ENCODE measurements around the gene ARFGAP1.

Gene ARFGAP1

DNA sequence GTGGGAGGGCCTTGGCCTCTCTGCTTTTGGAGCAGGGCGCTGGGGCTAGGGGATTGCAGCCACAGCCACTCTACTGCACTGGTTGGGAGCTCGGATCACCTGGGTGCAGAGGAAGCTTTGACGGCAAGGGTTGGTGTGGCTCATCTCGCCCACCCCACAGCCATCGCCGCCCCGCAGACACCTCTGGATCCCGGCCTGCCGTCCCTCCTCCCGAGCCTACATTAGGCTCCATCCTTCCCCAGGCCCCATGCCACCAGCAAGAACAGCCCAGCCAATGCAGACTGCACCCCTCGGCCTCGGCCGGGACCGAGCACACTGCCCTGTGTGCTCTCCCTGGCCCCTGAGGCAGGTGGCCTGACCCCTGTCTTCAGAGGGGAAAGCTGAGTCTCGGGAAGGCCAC, 12.1 kb upstream of the ARFGAP1 start:
- no peak for DNase-seq (ENCODE audit: low spot score)

DNA sequence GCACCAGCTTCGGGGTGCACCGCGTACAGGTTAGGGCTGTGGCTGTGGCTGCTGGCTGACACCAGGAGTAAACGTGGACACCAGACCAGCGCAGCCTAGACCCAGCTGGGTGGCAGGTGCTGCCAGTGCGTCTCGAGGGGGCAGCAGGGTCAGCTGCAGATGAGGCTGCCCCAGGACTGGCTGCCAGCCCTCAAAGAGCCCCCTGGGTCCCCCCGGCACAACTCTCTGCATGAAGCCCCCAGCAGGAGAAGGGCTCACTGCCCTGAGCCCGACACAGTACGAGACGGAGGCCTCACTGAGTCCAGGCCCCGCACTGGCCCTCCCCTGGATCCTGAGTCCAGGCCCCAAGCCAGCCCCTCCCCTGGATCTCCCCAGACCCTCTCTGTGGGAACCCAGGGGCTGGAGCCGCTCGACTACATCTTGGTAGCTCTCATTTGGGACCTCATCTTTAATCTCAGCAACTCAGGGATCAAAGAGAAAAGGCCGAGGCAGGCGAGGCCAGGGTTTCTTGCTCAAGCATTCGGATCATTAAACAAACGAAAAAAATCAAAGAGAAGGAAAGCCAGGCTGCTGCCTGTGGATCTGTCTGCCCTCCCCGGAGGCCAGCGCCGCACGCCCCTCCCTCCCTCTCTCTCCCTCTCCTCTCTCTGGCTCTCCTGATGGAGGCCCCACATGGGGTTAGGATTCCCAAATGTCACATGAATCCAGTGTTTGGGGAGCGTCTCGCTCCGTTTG, 11.4 kb upstream of the ARFGAP1 start:
- DNase-seq (ENCODE audit: low spot score): no peak

DNA sequence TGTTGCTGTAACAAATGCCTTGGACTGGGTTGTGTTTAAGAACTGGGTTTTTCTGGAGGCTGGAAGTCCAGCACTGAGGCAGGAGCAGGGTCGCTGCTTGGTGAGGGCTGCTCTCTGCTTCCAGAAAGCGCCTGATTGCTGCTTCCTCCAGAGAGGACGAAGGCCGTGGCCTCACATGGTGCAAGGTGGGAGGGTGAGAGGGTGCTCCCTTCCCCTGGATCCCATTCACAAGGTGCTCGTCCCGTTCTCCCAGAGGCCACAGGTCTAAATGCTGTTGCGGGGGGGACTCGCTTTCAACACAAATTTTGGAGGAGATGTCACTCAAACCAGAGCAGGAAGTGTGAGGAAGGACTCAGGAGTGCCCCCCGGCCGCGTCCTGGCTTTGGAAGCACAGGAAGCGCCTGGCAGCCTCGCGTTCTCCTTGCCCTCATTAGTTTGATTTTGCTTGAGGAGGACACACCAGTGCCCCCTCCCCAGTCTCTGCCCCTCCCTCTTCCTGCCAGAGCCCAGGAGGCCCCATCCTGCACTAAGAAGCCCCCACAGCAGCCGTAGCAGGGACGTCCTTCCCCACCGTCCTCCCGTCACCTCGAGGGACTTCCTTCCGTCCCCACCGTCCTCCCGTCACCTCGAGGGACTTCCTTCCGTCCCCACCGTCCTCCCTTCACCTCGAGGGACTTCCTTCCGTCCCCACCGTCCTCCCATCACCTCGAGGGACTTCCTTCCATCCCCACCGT, 10.7 kb upstream of the ARFGAP1 start:
- DNase-seq (ENCODE audit: low spot score): no peak

DNA sequence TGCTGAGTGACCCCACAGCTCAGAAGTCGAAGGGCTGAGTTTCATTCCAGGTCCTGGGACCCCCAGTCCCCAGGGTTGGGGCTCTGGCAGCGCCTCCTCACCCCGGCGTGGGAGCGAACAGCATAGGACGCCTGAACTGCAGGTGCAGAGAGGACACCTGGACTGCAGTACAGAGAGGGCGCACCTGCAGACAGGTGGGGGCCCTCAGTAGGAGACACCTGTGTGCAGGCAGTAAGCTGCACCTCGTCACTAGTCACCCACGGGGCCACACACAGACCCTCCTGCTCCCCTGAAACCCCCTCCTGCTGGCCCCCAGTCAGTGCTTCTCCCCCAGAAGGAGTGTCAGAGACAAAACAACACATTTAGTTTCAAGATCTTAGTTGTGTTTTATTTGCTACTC, 9.8 kb upstream of the ARFGAP1 start:
- no peak for DNase-seq (ENCODE audit: low spot score)

DNA sequence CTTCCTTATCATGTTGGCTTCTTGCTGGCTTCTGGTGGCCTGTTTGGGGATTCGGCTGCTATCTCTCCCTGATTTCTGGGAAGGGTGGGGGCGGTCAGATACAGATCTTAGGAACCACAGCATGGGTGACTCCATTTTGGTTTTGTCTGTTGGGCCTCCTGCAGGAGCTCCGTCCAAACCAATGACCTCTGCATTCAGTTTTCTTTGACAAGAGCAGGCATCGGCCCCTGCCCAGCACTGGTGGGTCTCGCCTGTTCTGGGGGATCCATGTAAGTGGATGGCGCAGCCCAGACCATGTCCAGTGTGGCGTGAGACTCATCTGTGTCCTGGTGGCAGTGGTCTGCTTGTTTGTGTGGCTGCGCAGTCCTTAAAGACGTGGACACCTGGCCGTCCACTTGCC, 8.6 kb upstream of the ARFGAP1 start:
- no peak for DNase-seq (ENCODE audit: low spot score)

DNA sequence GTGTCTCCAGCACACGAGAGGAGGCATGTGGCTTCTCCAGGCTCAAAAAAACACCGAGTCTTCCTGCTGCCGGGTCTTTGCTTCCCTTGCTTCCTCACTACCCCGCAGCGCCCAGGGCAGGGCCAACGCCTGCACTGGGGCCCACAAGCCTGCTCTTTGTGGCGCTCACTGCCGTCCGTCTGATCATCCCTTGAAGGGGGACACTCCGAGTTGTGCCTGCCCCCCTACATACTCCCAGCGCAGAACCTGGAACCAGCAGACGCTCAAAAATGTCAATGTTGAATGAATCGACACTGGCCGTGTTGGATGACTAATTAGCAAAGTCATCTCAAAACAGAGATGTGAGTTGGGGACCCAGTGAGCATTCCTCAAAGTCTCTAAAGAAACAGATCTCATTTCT, 8.1 kb upstream of the ARFGAP1 start:
- no peak for DNase-seq (ENCODE audit: low spot score)

DNA sequence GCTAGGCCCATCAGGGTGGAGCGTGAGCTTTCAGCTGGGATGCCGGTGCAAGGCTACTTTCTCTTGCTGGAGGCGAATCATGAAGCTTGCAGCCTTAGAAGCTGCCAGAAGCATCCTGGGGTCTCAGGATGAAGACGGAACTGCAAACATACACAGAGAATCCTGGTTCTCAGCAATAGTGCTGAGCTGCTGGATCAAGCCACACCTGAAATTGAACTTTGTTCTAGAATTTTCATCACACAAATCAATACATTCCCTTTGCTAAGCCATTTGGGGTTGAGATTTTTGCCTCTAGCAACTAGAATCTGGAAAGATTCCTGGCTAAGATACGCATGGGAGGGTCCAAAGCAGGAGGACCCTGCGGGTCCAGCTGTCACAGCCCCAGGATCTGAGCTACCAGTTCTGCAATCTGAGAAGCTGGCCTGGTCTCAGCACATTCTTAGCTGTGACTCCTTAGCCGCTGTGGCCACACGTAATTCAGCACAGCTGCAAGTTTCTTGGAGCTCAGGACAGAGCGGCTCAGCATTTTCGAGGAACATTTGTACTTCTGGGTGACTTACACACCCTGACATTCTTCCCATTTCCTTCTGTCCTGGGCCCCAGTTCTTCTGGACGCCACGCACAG, 6.6 kb upstream of the ARFGAP1 start:
- no peak for DNase-seq (ENCODE audit: low spot score)

DNA sequence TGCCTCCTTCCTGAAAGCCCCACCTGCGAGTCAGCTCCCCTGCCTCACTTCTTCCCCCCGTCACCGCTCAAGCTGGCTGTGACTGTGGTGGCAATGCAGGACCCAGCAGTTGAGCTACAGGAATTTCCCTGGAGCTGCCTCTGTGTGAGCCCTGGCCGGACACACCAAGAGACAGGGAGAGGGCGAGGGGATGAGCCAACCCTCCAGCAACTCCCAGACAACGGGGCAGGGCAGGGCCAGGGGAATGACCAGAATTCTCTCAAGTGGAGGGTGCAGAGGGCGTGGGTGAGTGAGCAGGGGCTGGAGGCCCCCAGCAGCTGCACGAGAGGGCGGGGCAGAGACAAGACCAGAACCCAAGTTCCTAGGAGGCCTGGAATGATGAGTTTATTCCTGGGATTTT, 4.9 kb upstream of the ARFGAP1 start:
- DNase-seq (ENCODE audit: low spot score): no peak

DNA sequence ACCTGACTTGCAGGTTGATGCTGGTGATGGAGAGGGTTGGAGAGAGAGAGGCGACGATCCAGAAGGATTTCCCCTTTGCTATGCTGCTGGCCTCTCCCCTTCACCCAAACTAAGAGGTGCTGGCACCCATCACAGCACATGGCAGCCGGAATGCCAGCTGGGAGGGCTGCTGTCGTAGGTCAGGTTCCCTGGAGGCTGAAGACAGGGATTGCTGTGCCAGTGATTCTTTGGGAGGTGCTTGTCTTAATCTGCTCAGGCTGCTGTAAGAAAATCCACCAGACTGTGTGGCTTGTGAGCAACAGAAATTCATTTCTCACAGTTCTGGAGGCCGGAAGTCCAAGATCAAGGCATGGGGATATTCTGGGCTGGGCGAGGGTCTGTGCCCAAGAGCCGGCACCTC, 4.4 kb upstream of the ARFGAP1 start:
- no peak for DNase-seq (ENCODE audit: low spot score)

DNA sequence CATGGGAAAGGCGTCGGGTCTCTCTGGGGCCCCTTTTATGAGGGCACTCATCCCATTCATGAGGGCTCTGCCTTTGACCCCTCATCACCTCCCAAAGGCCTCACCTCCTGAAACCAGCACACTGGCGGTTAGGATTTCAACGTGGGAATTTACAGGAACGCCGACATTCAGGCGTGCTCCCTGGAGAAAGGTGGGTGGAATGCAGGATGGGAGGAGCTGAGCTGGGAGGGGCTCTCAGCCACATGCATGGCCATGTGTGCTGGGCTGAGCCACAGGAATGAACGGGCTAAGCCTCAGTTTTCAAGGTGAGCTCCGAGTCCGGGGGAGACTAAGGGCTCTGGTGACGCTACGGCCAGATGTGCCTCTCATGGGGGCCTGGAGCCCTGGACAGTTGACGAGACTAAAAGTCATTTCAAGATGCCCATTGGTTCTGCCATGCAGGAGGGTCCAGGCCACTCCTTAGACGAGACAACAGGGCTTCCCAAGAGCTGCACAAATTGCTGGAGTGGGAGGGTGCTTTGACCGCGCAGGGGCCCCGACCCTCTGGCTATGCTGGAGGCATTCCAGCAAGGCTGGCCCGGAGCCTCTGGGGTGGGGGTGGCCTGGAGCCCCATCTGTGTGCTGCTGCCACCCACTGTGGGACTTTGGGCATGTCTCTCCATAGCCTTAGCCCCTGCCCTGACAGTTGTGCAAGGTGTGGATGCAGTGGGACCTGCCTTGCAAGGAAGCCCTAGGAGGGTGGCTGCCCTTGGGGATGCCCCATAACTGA, 3.8 kb upstream of the ARFGAP1 start:
- DNase-seq (ENCODE audit: low spot score): no peak

DNA sequence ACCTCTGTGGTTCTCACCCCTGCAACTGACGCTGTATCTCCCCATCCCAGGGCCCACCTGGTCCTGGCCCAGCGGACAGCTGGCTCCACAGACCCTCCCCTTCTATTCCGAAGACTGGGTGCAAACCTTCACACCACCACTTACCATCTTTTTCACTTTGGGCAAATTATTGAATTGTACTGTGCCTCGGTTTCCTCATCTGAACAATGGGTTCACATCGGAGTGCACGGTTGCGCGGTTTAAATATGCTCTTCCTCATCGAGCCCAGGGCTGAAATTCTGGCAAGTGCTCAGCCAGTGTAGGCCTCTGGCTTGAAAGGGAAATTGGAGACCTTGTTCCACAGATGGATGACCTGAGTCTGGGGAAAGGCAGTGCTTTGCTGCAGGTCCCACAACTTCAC, 2.9 kb upstream of the ARFGAP1 start:
- no peak for DNase-seq (ENCODE audit: low spot score)

DNA sequence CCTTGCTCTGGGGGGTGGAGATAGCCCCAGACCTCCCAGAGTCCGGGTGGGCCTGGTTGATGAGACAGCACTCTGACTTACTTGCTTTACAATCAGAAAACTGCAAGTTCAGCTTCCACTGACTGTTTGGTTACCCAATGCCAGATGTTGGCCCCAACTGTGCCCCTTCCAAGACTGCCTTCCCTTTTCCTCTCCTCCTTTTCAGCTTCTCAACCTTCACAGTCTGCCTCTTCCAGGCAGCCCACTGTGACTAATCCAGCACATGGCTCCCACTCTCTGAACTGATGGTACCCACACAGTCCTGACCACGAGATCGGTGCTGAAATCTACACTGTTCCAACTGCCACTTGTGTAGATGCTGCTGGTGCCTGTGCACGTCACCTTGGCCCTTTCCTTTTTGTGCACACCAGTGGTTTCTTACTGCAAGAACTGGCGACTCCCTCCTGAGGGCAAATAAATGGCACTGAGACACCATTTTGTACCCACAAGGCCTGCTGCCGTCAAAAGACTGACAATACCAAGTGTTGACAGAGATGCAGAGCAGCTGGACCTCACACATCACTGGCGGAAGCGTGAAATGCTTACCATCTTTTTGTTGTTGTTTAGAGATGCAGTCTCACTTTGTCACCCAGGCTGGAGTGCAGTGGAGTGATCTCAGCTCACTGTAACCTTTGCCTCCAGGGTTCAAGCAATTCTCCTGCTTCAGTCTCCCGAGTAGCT, 1.8 kb upstream of the ARFGAP1 start:
- no peak for DNase-seq (ENCODE audit: low spot score)

DNA sequence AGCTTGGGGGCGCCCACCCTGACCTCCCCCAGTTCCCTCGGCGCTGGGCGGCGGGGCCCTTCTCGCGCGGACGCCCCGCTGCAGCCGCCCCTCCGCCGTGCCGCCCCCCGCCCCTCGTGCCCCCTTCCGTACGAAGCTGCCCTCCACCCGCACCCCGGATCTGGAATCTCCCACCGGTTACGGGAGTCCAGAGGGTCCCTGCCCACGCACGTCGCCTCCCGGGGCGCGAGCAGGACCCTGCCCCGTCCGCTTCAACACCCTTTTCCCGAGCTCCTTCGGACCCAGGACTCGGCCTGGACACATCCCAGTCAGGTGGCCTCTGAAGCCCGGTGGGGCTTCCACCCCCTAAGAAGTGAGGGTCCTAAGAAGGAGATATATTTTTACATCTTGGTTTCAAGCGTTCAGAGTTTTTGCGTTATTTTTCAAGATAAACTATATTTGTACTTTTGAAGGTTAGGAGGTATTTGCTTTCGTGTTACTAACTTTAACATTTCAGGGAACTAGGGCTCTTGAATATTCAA, 506 bp downstream of the ARFGAP1 start:
- no peak for DNase-seq (ENCODE audit: low spot score)

DNA sequence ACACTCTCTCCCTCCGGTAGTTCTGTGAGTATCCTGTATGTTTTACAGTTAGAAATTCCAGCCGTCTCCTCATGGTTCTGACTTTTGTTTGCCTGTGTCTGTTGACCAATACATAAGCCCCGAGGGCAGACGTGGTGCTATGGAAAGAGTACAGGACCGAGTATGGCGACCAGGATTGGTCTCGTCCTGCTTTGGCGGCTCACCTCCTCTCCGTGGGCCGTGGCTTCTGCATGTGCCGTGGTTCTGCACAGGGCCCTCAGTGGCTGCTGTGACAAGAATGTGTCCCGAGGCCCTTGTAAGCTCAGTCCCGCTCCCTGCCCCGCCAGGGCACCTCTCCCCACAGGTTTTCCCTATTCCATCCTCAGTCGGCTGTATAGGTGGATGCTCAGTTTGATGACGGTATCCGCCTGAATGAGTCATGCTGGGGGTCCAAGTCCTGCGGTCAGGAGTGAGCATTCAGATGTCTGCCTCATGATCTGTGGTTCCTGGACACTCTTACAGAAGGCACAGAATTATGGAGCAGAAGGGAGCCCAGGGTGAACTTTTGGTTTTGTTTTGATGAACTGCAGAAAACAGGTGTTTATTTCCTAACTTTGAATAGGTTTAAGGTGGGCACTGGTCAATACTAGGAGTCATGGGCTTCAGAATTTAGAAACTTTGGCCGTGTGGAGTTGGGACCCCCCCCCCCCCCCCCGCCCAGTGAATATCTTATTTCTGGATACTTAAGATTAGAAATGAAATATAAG, 1.2 kb downstream of the ARFGAP1 start:
- no peak for DNase-seq (ENCODE audit: low spot score)

DNA sequence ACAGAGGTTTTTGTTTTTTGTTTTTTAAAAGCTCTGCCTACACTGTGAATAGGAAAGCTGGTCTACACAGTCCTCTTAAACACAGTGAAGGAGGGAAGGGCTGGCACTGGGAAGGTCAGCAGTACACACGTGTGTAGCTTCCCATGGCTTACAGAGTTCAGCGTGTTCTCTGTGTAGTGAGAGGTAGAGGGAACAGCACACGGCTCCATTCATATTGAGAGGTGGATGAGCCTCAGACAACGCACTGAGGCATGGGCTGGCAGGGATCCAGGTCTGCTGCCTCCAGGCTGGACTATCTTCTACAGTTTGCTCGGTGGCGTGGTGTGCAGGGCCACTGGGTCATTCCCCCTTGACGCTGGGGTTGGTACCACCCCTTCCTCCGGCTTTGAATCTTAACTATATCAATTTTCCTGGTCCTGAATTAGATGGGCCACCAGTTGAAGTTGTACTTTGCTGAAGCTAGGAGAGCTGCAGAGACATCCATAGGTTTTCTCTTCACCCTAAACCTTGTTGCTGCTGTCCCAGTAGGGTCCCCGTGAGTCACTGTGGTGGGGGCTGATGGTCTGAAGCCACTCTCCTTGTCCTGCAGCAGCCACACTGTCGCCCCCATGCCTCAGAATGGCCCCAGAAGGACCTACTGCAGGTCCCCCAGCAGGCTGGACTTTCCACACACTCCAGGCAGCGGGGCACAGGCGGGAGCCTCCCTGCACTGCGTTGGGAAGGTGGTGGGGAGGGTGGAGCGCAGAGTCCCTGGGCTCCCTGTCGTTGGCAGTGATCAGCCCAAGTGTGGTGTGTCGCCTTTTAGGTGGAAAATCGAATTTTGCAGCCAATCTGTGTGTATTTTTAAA, 2.0 kb downstream of the ARFGAP1 start:
- DNase-seq (ENCODE audit: low spot score): no peak

DNA sequence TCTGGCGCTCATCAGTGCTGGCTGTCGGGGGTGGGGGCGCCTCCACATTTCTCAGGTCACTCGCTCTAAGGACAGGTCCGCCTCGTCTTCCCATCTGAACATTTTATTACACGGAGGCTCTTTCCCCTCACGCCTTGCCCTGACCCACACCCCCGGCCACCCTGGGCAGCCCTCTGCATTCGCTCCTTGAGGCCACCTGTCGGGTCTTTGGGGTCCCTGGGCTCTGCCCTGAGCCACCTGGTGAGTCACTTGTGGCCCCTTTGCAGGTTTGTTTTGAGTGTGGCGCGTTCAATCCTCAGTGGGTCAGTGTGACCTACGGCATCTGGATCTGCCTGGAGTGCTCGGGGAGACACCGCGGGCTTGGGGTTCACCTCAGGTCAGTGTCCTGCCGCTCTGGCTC, 3.2 kb downstream of the ARFGAP1 start:
- DNase-seq (ENCODE audit: low spot score): no peak

DNA sequence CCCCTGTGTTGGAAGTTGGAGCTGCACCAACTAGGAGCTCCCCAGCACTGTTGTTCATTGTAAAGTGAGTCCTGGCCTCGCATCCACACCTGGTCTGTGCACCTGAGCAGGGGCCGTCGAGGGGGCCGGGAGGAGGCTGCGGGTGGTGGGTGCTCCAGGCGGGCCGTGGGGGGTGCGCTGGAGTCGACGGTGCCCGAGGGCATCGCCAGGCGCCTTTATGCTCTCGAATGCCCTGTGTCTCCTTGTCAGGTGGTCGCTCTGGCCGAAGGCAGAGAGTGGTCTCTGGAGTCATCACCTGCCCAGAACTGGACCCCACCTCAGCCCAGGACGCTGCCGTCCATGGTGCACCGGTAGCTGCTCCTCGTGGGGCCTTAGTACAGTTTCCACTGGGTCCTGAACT, 4.3 kb downstream of the ARFGAP1 start:
- DNase-seq (ENCODE audit: low spot score): no peak

DNA sequence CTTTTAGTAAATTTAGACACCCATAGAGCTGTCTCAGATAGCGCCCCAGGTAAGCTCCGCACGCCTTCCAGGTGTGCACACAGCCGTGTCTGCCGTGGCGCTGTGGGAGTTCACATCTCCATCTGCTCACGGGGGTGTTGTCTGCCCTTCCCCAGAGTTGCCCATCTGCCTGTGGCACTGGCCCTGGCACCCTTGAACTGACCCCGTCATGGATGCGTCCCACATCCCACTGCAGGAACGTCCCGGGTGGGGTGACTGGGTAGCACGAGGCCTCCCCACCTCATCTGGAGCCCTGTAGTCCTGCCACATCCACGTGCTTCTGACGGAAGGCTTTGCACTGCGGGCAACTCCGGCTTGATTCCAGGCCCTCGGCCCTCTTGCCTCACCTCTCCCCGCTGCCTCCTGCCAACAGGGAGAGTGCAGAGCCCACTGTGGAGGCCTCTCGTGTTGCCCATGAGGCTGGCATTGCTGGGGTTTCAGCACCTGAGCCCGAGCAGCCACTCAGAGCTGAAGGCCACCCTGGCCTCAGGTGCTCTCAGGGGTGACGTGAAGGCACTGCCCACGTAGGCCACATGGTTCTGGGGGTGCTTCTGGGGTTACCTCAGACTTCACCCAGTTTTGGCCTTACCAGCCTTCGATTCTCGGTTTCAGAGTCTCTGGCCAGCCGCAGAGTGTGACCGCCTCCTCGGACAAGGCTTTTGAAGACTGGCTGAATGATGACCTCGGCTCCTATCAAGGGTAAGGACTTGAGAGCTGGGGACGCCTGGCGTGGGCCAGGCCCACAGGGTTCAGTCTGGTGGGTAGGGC, 5.1 kb downstream of the ARFGAP1 start:
- DNase-seq (ENCODE audit: low spot score): no peak

DNA sequence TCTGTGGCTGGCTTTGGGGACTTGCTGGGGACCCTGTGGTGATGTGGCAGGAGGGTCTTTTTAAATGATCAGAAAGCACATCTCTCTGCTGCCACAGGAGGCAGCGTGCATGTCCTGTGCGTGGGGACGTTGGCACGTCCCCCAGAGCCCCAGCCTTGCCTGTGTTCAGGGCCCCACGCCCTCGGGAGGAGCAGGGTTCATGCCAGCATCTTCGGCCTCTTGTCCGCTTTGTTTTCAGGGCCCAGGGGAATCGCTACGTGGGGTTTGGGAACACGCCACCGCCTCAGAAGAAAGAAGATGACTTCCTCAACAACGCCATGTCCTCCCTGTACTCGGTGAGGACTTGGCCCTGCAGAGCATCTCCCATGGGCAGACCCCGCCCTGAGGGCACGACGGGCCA, 6.0 kb downstream of the ARFGAP1 start:
- DNase-seq (ENCODE audit: low spot score): no peak
